DND-41 (cell line): ENCODE data around the gene PRKAG2.

Experiments
- EZH2 ChIP-seq: IDR thresholded peaks from 3 replicates; pipeline ENCODE4 v1.6.1; 2012; ENCODE audit warnings: borderline replicate concordance, low read depth, mild to moderate bottlenecking, moderate library complexity, low read length, inconsistent platforms; ENCODE audit not compliant: severe bottlenecking
- TF ChIP-seq, protein P1 (sequence below): IDR thresholded peaks from 2 replicates; pipeline ENCODE4 v1.5.1; 2012; ENCODE audit warnings: borderline replicate concordance, low read length, moderate library complexity, mild to moderate bottlenecking; ENCODE audit not compliant: poor library complexity, severe bottlenecking; ENCODE audit errors: extremely low read depth

- TF ChIP-seq, protein P1, sequence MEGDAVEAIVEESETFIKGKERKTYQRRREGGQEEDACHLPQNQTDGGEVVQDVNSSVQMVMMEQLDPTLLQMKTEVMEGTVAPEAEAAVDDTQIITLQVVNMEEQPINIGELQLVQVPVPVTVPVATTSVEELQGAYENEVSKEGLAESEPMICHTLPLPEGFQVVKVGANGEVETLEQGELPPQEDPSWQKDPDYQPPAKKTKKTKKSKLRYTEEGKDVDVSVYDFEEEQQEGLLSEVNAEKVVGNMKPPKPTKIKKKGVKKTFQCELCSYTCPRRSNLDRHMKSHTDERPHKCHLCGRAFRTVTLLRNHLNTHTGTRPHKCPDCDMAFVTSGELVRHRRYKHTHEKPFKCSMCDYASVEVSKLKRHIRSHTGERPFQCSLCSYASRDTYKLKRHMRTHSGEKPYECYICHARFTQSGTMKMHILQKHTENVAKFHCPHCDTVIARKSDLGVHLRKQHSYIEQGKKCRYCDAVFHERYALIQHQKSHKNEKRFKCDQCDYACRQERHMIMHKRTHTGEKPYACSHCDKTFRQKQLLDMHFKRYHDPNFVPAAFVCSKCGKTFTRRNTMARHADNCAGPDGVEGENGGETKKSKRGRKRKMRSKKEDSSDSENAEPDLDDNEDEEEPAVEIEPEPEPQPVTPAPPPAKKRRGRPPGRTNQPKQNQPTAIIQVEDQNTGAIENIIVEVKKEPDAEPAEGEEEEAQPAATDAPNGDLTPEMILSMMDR: no peak
- TF ChIP-seq EZH2: no peak
Measured at GRCh38 chr7:151891182-151891581, 14.3 kb upstream of the PRKAG2 start.
